Liver (tissue), 9 donors: ENCODE results near the gene TAF5. TPM values are rescaled to one million over a fixed set of nuclear protein-coding genes. Genes with fewer than 3 reads are reported as not detected.

Experiments
- DNase-seq: peaks from one replicate; pipeline ENCODE4 v3.0.0-alpha.2; 2017; ENCODE audit warnings: low spot score
- H3K27ac ChIP-seq, 2 donors: one replicate each; pipeline ENCODE4 v1.7.0; 2013; ENCODE audit warnings: inconsistent platforms in 2 of 2, low read length in 2 of 2, control low read depth in 1 of 2, low read depth in 1 of 2, mild to moderate bottlenecking in 1 of 2
- H3K27me3 ChIP-seq, 4 donors: one replicate each; pipeline versions ENCODE4 v1.6.1 to v1.7.0; 2013; ENCODE audit warnings: low read length in 3 of 4, inconsistent platforms in 1 of 4, mild to moderate bottlenecking in 1 of 4, moderate library complexity in 1 of 4; ENCODE audit not compliant: control insufficient read depth in 4 of 4, insufficient read depth in 4 of 4
- H3K36me3 ChIP-seq, 4 donors: one replicate each; pipeline versions ENCODE4 v1.6.1 to v1.7.0; 2013; ENCODE audit warnings: low read length in 3 of 4, mild to moderate bottlenecking in 3 of 4, low read depth in 1 of 4, moderate library complexity in 1 of 4; ENCODE audit not compliant: control insufficient read depth in 4 of 4, insufficient read depth in 3 of 4
- H3K4me1 ChIP-seq, 4 donors: one replicate each; pipeline versions ENCODE4 v1.6.1 to v1.7.0; 2013; ENCODE audit warnings: low read length in 3 of 4, mild to moderate bottlenecking in 3 of 4, moderate library complexity in 1 of 4; ENCODE audit not compliant: control insufficient read depth in 4 of 4, insufficient read depth in 4 of 4
- H3K4me3 ChIP-seq, 3 donors: one replicate each; pipeline versions ENCODE4 v1.6.1 to v1.7.0; 2013; ENCODE audit warnings: low read length in 3 of 3, control low read depth in 1 of 3, low read depth in 1 of 3, mild to moderate bottlenecking in 1 of 3
- H3K9ac ChIP-seq, 2 donors: one replicate each; pipeline ENCODE4 v1.7.0; 2013; ENCODE audit warnings: low read length in 2 of 2, mild to moderate bottlenecking in 2 of 2, moderate library complexity in 2 of 2, control low read depth in 1 of 2, low read depth in 1 of 2
- H3K9me3 ChIP-seq, 4 donors: one replicate each; pipeline versions ENCODE4 v1.6.1 to v1.7.0; 2013; ENCODE audit warnings: low read length in 3 of 4; ENCODE audit not compliant: control insufficient read depth in 4 of 4
- ATF3 ChIP-seq: IDR thresholded peaks from 2 replicates; pipeline ENCODE4 v1.6.1; 2016; ENCODE audit warnings: antibody characterized with exemption
- FOXA2 ChIP-seq: IDR thresholded peaks from 2 replicates; pipeline ENCODE4 v1.6.1; 2016; ENCODE audit warnings: antibody characterized with exemption
- GABPA ChIP-seq, 2 donors: IDR thresholded peaks in 1 of 2; conservative IDR thresholded peaks in 1 of 2; 2 replicates each; pipeline ENCODE4 v1.6.1; 2016; ENCODE audit warnings: antibody characterized with exemption in 2 of 2, mild to moderate bottlenecking in 1 of 2, moderate library complexity in 1 of 2
- HNF4A ChIP-seq, 2 donors: conservative IDR thresholded peaks; 2 replicates each; pipeline ENCODE4 v1.6.1; 2016; ENCODE audit warnings: antibody characterized with exemption in 2 of 2, mild to moderate bottlenecking in 2 of 2
- MAX ChIP-seq: IDR thresholded peaks from 2 replicates; pipeline ENCODE4 v1.6.1; 2016; ENCODE audit warnings: antibody characterized with exemption
- NR2F2 ChIP-seq: IDR thresholded peaks from 2 replicates; pipeline ENCODE4 v1.6.1; 2016; ENCODE audit warnings: antibody characterized with exemption
- RAD21 ChIP-seq, 2 donors: IDR thresholded peaks; 2 replicates each; pipeline ENCODE4 v1.6.1; 2016; ENCODE audit warnings: antibody characterized with exemption in 2 of 2, mild to moderate bottlenecking in 2 of 2
- REST ChIP-seq: IDR thresholded peaks from 2 replicates; pipeline ENCODE4 v1.6.1; 2016; ENCODE audit warnings: antibody characterized with exemption, mild to moderate bottlenecking
- RXRA ChIP-seq, 2 donors: IDR thresholded peaks; 2 replicates each; pipeline ENCODE4 v1.6.1; 2017 to 2018; ENCODE audit warnings: antibody characterized with exemption in 2 of 2, mild to moderate bottlenecking in 1 of 2
- TAF1 ChIP-seq: conservative IDR thresholded peaks from 2 replicates; pipeline ENCODE4 v1.6.1; 2016; ENCODE audit warnings: antibody characterized with exemption, mild to moderate bottlenecking
- YY1 ChIP-seq: IDR thresholded peaks from 2 replicates; pipeline ENCODE4 v1.6.1; 2016; ENCODE audit warnings: antibody characterized with exemption, mild to moderate bottlenecking
- WGBS: extraction: QIAGEN DNeasy Blood & Tissue Kit; methylation state at CpG from one replicate; pipeline ENCODE4 v1.1.7; 2013; 5-methylcytosine and 5-hydroxymethylcytosine counted together
- polyA plus RNA-seq, 2 donors: library from polyadenylated mRNA; stranded (reverse) in 1 of 2; unstranded in 1 of 2; fragments of 200-250 nt in 1 of 2; fragments of >200 nt in 1 of 2; fragmentation: Nextera tagmentation in 1 of 2; extraction: Ambion mirVana in 1 of 2; gene quantifications; one replicate each; pipeline versions ENCODE4 v1.2.1 to v1.2.3, GENCODE V29; 2013 to 2015
- total RNA-seq, 2 donors: library from RNA; depleted of rRNA; stranded (reverse); fragments of >200 nt; gene quantifications; one replicate each; pipeline ENCODE4 v1.2.3, GENCODE V29; 2014
- TF ChIP-seq, protein P1 (sequence below): IDR thresholded peaks from 2 replicates; pipeline ENCODE4 v1.6.1; 2016; ENCODE audit warnings: antibody characterized with exemption
- donor health status: healthy.
- donor health status: healthy.
- donor health status: healthy.
- donor health status: healthy.
- donor health status: healthy.

TAF5 gene
- total and polyA plus RNA-seq, 4 donors: 0.90 to 5.6 (median 2.6) TPM

GRCh38 chr10:103394180-103394579, 26.4 kb downstream of the TAF5 start:
- H3K4me1 ChIP-seq: peaks cover 8 to 26% (median 23%) of the 10 kb centered on the region in 4 donors
- H3K9ac ChIP-seq: no peak overlapping the region
- peaks cover 7 to 26% (median 20%) of the 10 kb centered on the region in 4 donors for H3K36me3 ChIP-seq
- H3K9me3 ChIP-seq: no peaks in the 10 kb centered on the region
- 93% methylated on average over 14 of the region's 14 CpGs for WGBS
- no peak overlapping the region for H3K27ac ChIP-seq
- H3K4me3 ChIP-seq: no peak overlapping the region
- TF ChIP-seq YY1: no peak
- no peak for TF ChIP-seq ATF3
- no peak for TF ChIP-seq TAF1
- H3K27me3 ChIP-seq: no peaks in the 10 kb centered on the region
- DNase-seq: no peak

DNA sequence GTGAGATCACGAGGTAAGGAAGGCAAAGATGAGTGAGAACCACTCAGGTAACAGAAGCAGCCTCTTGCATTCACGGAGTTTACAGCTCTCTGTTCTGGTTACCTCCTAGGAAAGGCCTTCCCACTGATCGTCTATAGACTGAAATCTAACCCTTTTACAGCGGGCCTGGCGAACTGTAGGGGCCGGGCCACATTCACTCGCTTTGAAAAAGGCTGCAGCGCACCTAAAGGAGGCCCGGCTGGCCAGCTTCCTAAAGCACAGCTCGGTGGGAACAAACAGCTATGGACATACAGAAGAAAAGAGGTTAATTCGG, 27.9 kb downstream of the TAF5 start:
- Histone ChIP-seq H3K4me1 (peaks cover 8 to 26% (median 23%) of the 10 kb centered on the region in 4 donors), H3K9me3 (no peaks in the 10 kb centered on the region), H3K4me3 (peak overlapping the region; percentile 80 to 91 (median 87)), H3K27ac (peak overlapping the region; percentile 65 to 73), H3K36me3 (peaks cover 12 to 32% (median 25%) of the 10 kb centered on the region in 4 donors), H3K27me3 (no peaks in the 10 kb centered on the region), H3K9ac (peak overlapping the region; percentile 85 to 92)
- no peak for DNase-seq
- WGBS: 3% methylated on average over 11 of the region's 11 CpGs
- TF ChIP-seq HNF4A (conservative IDR thresholded peaks at IDR 0.05) (no peak), YY1 (no peak), FOXA2 (no peak), GABPA (IDR thresholded peaks at IDR 0.05 in 1 of 2, conservative IDR thresholded peaks at IDR 0.05 in 1 of 2) (no peak), RXRA (IDR thresholded peaks at IDR 0.05) (no peak), REST (no peak)
- TF ChIP-seq, protein P1, sequence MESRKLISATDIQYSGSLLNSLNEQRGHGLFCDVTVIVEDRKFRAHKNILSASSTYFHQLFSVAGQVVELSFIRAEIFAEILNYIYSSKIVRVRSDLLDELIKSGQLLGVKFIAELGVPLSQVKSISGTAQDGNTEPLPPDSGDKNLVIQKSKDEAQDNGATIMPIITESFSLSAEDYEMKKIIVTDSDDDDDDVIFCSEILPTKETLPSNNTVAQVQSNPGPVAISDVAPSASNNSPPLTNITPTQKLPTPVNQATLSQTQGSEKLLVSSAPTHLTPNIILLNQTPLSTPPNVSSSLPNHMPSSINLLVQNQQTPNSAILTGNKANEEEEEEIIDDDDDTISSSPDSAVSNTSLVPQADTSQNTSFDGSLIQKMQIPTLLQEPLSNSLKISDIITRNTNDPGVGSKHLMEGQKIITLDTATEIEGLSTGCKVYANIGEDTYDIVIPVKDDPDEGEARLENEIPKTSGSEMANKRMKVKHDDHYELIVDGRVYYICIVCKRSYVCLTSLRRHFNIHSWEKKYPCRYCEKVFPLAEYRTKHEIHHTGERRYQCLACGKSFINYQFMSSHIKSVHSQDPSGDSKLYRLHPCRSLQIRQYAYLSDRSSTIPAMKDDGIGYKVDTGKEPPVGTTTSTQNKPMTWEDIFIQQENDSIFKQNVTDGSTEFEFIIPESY: no peak

DNA sequence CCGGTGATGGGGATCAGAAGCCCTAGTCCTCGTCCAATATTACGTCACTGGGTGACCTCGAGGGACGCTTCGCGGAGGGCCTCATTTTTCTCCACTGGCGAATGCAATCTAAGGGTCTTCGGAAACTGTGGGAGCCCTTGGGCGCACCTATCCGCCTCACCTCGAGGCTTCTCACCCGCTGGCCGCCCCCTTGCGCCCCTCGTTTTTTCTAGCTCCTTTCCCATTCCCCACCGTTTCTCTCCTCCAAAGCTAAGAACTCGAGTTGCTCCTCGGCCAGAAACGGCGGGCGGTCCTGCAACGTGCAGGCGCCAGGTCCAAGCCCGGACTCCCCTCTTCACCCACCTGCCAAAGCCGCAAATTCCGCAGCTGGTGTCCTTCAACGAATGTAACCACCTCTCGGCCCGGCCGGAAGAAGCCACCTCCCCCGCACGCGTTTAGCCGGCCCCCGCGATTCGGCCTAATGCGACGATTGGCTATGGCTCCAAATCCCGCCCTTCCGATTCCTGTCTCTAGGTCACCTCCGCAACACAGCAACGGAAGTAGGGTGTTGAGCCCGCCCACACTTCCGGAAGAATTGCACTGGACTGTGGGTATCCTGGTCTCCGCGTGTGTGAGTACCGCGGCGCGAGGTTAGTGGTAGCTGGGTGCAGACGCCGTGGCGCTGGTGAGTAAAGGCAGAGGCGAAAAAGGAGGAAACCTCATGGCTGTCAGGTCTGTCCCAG, 28.5 kb downstream of the TAF5 start, which contains the start of the genes ATP5MK and PDCD11:
Gene ATP5MK (minus strand): TSS at position 409 of the 722 bp plus-strand sequence. CDS start 4,018 bp downstream, outside the sequence.
Gene PDCD11 (plus strand): TSS at position 560 of the 722 bp plus-strand sequence. CDS start 1,801 bp downstream, outside the sequence.
- peaks cover 8 to 26% (median 23%) of the 10 kb centered on the region in 4 donors for H3K4me1 ChIP-seq
- peak within 1 kb of the TSS; percentile 85 to 92 for H3K9ac ChIP-seq
- H3K9me3 ChIP-seq: no peaks in the 10 kb centered on the region
- under 1% methylated on average over 56 of the region's 56 CpGs for WGBS
- peaks cover 12 to 29% (median 23%) of the 10 kb centered on the region in 4 donors for H3K36me3 ChIP-seq
- H3K4me3 ChIP-seq: peak within 1 kb of the TSS; percentile 80 to 91 (median 87)
- H3K27ac ChIP-seq: peak within 1 kb of the TSS; percentile 65 to 73
- peak; percentile 96 for DNase-seq
- no peaks in the 10 kb centered on the region for H3K27me3 ChIP-seq
- TF ChIP-seq NR2F2 (peak; percentile 31), HNF4A (conservative IDR thresholded peaks at IDR 0.05) (peak; percentile 34 to 36), TAF1 (peak; percentile 72), YY1 (peak; percentile 74), REST (peak; percentile 53), RAD21 (IDR thresholded peaks at IDR 0.05) (peak in 1 of 2 donors; percentile 46), MAX (peak; percentile 94), RXRA (IDR thresholded peaks at IDR 0.05) (peak; percentile 38 to 41)
- TF ChIP-seq, protein P1: peak; percentile 47
